WTC11 (cell line): ENCODE results near the gene RLN3. TPM values are rescaled to one million over a fixed set of nuclear protein-coding genes. Genes with fewer than 3 reads are reported as not detected.

ENCODE experiments used
- ATAC-seq: fragments of 200-7000 bp; cut with Tn5 transposase; 2 replicates; pipeline ENCODE4 v1.10.0; 2021; ENCODE audit warnings: mild to moderate bottlenecking, moderate library complexity
- CTCF ChIA-PET: fragments of 300-600 bp; sonication (Branson Sonifier 250); formaldehyde crosslinking; loops from one replicate; lab custom pipeline; 2021; ENCODE audit warnings: antibody characterized with exemption; lab: Charles Lee
- POLR2A ChIA-PET: fragments of 350-600 bp; sonication (Branson Sonifier 250); formaldehyde crosslinking; loops from one replicate; lab custom pipeline; 2021; ENCODE audit warnings: antibody characterized with exemption; lab: Charles Lee
- DNase-seq: peaks from one replicate; pipeline ENCODE4 v3.0.0; 2021; ENCODE audit warnings: low spot score
- H3K27ac Mint-ChIP-seq: 2 replicates; pipeline ENCODE4 v1.8.0; 2021; ENCODE audit warnings: mixed read lengths
- H3K27me3 Mint-ChIP-seq: 2 replicates; pipeline ENCODE4 v1.8.0; 2021; ENCODE audit warnings: low read depth, mild to moderate bottlenecking, moderate library complexity, mixed read lengths
- H3K36me3 Mint-ChIP-seq: 2 replicates; pipeline ENCODE4 v1.8.0; 2021; ENCODE audit warnings: mixed read lengths
- H3K4me1 Mint-ChIP-seq: 2 replicates; pipeline ENCODE4 v1.8.0; 2022; ENCODE audit warnings: mixed read lengths
- H3K4me3 Mint-ChIP-seq: 2 replicates; pipeline ENCODE4 v1.8.0; 2021; ENCODE audit warnings: mild to moderate bottlenecking, moderate library complexity, mixed read lengths
- H3K9me3 Mint-ChIP-seq: 2 replicates; pipeline ENCODE4 v1.8.0; 2021; ENCODE audit warnings: mixed read lengths
- ATF1 ChIP-seq: sonication (generic); formaldehyde crosslinking; IDR thresholded peaks from 2 replicates; pipeline ENCODE4 v1.8.1; 2023; ENCODE audit warnings: mild to moderate bottlenecking, moderate library complexity, missing genetic modification reagents
- KAT7 ChIP-seq: sonication (generic); formaldehyde crosslinking; IDR thresholded peaks from 2 replicates; pipeline ENCODE4 v1.8.1; 2023; ENCODE audit warnings: missing genetic modification reagents, mild to moderate bottlenecking, borderline replicate concordance
- NFE2L1 ChIP-seq: sonication (generic); formaldehyde crosslinking; IDR thresholded peaks from 2 replicates; pipeline ENCODE4 v1.8.1; 2023; ENCODE audit warnings: missing genetic modification reagents
- NR3C1 ChIP-seq: sonication (generic); formaldehyde crosslinking; conservative IDR thresholded peaks from 2 replicates; pipeline ENCODE4 v1.8.1; 2023; ENCODE audit warnings: low read depth, mild to moderate bottlenecking, missing genetic modification reagents
- SP1 ChIP-seq: sonication (generic); formaldehyde crosslinking; conservative IDR thresholded peaks from 2 replicates; pipeline ENCODE4 v1.8.1; 2022; ENCODE audit warnings: missing genetic modification reagents
- TEAD4 ChIP-seq: sonication (generic); formaldehyde crosslinking; IDR thresholded peaks from 2 replicates; pipeline ENCODE4 v1.8.0; 2022; ENCODE audit warnings: mild to moderate bottlenecking, missing genetic modification reagents
- ZNF396 ChIP-seq: fragments of 250-450 bp; sonication (Bioruptor Pico); IDR thresholded peaks from 2 replicates; pipeline ENCODE4 v1.8.0; 2021; ENCODE audit warnings: mild to moderate bottlenecking, moderate library complexity, borderline replicate concordance
- ZNF416 ChIP-seq: fragments of 250-450 bp; sonication (Bioruptor Pico); IDR thresholded peaks from 2 replicates; pipeline ENCODE4 v1.9.0; 2021; ENCODE audit warnings: mild to moderate bottlenecking, inconsistent platforms
- total RNA-seq: library from RNA; stranded (reverse); gene quantifications from 3 replicates; pipeline ENCODE4 v1.2.3, GENCODE V29; 2021
- TF ChIP-seq, protein P1 (sequence below): sonication (generic); formaldehyde crosslinking; IDR thresholded peaks from 2 replicates; pipeline ENCODE4 v1.8.1; 2022; ENCODE audit warnings: missing genetic modification reagents, borderline replicate concordance
- TF ChIP-seq, protein P2 (sequence below): sonication (generic); formaldehyde crosslinking; IDR thresholded peaks from 2 replicates; pipeline ENCODE4 v1.8.0; 2022; ENCODE audit warnings: mild to moderate bottlenecking, missing genetic modification reagents
- TF ChIP-seq, protein P3 (sequence below): fragments of 250-450 bp; sonication (Bioruptor Pico); IDR thresholded peaks from 2 replicates; pipeline ENCODE4 v1.9.0; 2021; ENCODE audit warnings: moderate library complexity, mild to moderate bottlenecking, inconsistent platforms, borderline replicate concordance
- TF ChIP-seq, protein P4 (sequence below): sonication (generic); formaldehyde crosslinking; IDR thresholded peaks from 2 replicates; pipeline ENCODE4 v1.8.1; 2023; ENCODE audit warnings: mild to moderate bottlenecking, missing genetic modification reagents
- TF ChIP-seq, protein P5 (sequence below): sonication (generic); formaldehyde crosslinking; conservative IDR thresholded peaks from 2 replicates; pipeline ENCODE4 v1.8.1; 2023; ENCODE audit warnings: mild to moderate bottlenecking, low read depth, missing genetic modification reagents, moderate library complexity
- TF ChIP-seq, protein P6 (sequence below): sonication (generic); formaldehyde crosslinking; IDR thresholded peaks from 2 replicates; pipeline ENCODE4 v1.8.0; 2023; ENCODE audit warnings: missing genetic modification reagents, mild to moderate bottlenecking, borderline replicate concordance
- TF ChIP-seq, protein P7 (sequence below): sonication (generic); formaldehyde crosslinking; IDR thresholded peaks from 2 replicates; pipeline ENCODE4 v1.8.1; 2023; ENCODE audit warnings: mild to moderate bottlenecking, moderate library complexity, missing genetic modification reagents

The RLN3 gene
- total RNA-seq, 1 experiment from 2014 or later: not detected

DNA sequence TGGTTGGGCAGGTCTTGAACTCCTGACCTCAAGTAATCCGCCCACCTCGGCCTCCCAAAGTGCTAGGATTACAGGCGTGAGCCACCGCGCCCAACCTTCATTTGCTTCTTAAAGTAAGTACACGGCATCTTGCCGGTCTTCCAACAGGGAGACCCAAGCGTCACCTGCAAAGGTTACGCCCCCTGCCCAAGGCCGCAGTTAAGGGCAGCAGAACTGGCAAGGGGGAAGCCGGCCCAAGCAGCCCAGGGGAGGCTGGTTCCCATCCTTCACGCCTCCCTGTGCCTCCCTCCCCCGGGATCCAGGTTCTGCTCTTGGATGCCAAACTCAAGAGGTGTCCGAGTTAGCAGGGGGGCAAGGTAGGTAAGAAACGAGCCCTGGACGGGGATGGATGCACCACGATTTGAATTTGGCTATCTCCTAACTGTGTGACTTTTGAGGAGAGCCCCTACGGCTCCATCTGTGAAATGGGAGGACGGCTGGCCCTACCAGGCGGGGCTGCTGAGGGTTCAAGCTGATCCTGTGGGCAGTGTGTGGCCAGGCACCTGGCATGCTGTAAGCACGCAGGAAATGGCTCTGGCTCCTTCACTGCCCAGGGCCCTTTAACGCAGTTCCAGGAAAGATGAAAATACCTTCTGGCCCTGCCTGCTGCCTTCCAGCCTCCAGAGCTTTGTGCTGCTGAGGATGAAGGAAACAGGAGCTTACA is 30.9 kb upstream of the RLN3 start:
- Mint-ChIP-seq H3K4me3 (no peak overlapping the region), H3K27me3 (no peaks in the 10 kb centered on the region), H3K4me1 (no peaks in the 10 kb centered on the region), H3K36me3 (peaks cover 34% of the 10 kb centered on the region), H3K9me3 (peaks cover 11% of the 10 kb centered on the region), H3K27ac (no peak overlapping the region)
- TF ChIP-seq ZNF396: no peak
- ChIA-PET POLR2A (no interaction called here), CTCF (interaction anchor here (0.7 to 1.1 kb wide), 2 partner anchors 35 kb away, joined by 3 to 4 read pairs; partner anchors contain the start of gene IL27RA)
- ATAC-seq (no peak), DNase-seq (no peak)

DNA sequence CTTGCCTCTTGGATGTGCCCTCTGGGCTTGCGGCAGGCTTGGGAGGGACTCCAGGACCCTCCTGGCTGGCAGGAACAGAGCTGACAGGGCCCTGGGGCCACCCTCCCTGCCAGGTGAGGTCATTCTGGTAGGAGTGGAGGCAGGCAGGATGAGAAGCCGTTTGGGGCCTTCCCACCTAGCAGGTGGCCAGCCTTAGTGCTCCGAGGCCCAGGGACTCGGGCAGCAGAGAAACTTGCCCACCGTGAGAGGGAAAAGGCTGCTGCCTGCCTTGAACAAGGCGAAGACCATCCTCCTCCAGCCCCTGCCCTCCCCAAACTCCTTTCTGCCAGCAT is 30.4 kb upstream of the RLN3 start:
- TF ChIP-seq NR3C1 (CRISPR knock-in tag): no peak
- TF ChIP-seq, protein P1, sequence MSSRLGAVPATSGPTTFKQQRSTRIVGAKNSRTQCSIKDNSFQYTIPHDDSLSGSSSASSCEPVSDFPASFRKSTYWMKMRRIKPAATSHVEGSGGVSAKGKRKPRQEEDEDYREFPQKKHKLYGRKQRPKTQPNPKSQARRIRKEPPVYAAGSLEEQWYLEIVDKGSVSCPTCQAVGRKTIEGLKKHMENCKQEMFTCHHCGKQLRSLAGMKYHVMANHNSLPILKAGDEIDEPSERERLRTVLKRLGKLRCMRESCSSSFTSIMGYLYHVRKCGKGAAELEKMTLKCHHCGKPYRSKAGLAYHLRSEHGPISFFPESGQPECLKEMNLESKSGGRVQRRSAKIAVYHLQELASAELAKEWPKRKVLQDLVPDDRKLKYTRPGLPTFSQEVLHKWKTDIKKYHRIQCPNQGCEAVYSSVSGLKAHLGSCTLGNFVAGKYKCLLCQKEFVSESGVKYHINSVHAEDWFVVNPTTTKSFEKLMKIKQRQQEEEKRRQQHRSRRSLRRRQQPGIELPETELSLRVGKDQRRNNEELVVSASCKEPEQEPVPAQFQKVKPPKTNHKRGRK (CRISPR knock-in tag): no peak
- TF ChIP-seq, protein P2, sequence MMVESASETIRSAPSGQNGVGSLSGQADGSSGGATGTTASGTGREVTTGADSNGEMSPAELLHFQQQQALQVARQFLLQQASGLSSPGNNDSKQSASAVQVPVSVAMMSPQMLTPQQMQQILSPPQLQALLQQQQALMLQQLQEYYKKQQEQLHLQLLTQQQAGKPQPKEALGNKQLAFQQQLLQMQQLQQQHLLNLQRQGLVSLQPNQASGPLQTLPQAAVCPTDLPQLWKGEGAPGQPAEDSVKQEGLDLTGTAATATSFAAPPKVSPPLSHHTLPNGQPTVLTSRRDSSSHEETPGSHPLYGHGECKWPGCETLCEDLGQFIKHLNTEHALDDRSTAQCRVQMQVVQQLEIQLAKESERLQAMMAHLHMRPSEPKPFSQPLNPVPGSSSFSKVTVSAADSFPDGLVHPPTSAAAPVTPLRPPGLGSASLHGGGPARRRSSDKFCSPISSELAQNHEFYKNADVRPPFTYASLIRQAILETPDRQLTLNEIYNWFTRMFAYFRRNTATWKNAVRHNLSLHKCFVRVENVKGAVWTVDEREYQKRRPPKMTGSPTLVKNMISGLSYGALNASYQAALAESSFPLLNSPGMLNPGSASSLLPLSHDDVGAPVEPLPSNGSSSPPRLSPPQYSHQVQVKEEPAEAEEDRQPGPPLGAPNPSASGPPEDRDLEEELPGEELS (CRISPR knock-in tag): no peak
- TF ChIP-seq, protein P3, sequence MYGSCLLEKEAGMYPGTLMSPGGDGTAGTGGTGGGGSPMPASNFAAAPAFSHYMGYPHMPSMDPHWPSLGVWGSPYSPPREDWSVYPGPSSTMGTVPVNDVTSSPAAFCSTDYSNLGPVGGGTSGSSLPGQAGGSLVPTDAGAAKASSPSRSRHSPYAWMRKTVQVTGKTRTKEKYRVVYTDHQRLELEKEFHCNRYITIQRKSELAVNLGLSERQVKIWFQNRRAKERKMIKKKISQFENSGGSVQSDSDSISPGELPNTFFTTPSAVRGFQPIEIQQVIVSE (CRISPR knock-in tag): no peak
- TF ChIP-seq, protein P4, sequence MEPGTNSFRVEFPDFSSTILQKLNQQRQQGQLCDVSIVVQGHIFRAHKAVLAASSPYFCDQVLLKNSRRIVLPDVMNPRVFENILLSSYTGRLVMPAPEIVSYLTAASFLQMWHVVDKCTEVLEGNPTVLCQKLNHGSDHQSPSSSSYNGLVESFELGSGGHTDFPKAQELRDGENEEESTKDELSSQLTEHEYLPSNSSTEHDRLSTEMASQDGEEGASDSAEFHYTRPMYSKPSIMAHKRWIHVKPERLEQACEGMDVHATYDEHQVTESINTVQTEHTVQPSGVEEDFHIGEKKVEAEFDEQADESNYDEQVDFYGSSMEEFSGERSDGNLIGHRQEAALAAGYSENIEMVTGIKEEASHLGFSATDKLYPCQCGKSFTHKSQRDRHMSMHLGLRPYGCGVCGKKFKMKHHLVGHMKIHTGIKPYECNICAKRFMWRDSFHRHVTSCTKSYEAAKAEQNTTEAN: no peak
- TF ChIP-seq, protein P5, sequence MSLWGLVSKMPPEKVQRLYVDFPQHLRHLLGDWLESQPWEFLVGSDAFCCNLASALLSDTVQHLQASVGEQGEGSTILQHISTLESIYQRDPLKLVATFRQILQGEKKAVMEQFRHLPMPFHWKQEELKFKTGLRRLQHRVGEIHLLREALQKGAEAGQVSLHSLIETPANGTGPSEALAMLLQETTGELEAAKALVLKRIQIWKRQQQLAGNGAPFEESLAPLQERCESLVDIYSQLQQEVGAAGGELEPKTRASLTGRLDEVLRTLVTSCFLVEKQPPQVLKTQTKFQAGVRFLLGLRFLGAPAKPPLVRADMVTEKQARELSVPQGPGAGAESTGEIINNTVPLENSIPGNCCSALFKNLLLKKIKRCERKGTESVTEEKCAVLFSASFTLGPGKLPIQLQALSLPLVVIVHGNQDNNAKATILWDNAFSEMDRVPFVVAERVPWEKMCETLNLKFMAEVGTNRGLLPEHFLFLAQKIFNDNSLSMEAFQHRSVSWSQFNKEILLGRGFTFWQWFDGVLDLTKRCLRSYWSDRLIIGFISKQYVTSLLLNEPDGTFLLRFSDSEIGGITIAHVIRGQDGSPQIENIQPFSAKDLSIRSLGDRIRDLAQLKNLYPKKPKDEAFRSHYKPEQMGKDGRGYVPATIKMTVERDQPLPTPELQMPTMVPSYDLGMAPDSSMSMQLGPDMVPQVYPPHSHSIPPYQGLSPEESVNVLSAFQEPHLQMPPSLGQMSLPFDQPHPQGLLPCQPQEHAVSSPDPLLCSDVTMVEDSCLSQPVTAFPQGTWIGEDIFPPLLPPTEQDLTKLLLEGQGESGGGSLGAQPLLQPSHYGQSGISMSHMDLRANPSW: no peak
- no peak for TF ChIP-seq TEAD4
- no peak for TF ChIP-seq KAT7 (CRISPR knock-in tag)
- no peak for TF ChIP-seq ATF1 (CRISPR knock-in tag)
- ChIA-PET CTCF (interaction anchor here (1.1 kb wide), 1 partner anchor 34 kb away, joined by 4 read pairs; the partner anchor contains the start of gene IL27RA), POLR2A (no interaction called here)
- Mint-ChIP-seq H3K9me3 (peaks cover 11% of the 10 kb centered on the region), H3K27me3 (no peaks in the 10 kb centered on the region), H3K4me1 (no peaks in the 10 kb centered on the region), H3K36me3 (peaks cover 31% of the 10 kb centered on the region), H3K27ac (no peak overlapping the region), H3K4me3 (no peak overlapping the region)
- ATAC-seq (no peak), DNase-seq (no peak)

DNA sequence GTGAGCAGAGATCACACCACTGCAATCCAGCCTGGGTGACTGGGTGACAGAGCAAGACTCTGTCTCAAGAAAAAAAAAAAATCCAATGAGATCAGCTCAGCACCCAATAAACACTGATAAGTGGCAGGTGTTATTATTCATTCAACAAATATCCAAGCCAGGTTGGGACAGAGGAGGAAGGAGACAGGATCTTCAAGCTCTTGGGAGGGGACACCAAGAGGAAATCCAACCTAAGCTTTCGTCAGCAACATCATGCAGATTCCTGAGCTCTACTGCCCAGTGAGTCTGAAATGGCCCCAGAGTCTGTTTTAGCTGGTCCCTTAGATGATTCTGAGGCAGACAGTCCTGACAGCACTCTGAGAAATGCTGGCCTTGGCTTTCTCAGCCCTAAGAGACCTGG is 29.5 kb upstream of the RLN3 start:
- H3K27ac Mint-ChIP-seq: no peak overlapping the region
- H3K4me1 Mint-ChIP-seq: peaks cover 7% of the 10 kb centered on the region
- DNase-seq: no peak
- H3K4me3 Mint-ChIP-seq: no peak overlapping the region
- CTCF ChIA-PET: no interaction called here
- peaks cover 11% of the 10 kb centered on the region for H3K9me3 Mint-ChIP-seq
- POLR2A ChIA-PET: no interaction called here
- H3K36me3 Mint-ChIP-seq: peaks cover 31% of the 10 kb centered on the region
- no peak for ATAC-seq
- H3K27me3 Mint-ChIP-seq: no peaks in the 10 kb centered on the region
- TF ChIP-seq, protein P6, sequence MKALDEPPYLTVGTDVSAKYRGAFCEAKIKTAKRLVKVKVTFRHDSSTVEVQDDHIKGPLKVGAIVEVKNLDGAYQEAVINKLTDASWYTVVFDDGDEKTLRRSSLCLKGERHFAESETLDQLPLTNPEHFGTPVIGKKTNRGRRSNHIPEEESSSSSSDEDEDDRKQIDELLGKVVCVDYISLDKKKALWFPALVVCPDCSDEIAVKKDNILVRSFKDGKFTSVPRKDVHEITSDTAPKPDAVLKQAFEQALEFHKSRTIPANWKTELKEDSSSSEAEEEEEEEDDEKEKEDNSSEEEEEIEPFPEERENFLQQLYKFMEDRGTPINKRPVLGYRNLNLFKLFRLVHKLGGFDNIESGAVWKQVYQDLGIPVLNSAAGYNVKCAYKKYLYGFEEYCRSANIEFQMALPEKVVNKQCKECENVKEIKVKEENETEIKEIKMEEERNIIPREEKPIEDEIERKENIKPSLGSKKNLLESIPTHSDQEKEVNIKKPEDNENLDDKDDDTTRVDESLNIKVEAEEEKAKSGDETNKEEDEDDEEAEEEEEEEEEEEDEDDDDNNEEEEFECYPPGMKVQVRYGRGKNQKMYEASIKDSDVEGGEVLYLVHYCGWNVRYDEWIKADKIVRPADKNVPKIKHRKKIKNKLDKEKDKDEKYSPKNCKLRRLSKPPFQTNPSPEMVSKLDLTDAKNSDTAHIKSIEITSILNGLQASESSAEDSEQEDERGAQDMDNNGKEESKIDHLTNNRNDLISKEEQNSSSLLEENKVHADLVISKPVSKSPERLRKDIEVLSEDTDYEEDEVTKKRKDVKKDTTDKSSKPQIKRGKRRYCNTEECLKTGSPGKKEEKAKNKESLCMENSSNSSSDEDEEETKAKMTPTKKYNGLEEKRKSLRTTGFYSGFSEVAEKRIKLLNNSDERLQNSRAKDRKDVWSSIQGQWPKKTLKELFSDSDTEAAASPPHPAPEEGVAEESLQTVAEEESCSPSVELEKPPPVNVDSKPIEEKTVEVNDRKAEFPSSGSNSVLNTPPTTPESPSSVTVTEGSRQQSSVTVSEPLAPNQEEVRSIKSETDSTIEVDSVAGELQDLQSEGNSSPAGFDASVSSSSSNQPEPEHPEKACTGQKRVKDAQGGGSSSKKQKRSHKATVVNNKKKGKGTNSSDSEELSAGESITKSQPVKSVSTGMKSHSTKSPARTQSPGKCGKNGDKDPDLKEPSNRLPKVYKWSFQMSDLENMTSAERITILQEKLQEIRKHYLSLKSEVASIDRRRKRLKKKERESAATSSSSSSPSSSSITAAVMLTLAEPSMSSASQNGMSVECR: no peak
- no peak for TF ChIP-seq SP1 (CRISPR knock-in tag)
- TF ChIP-seq ZNF416: no peak
- TF ChIP-seq ATF1 (CRISPR knock-in tag): no peak
- TF ChIP-seq NFE2L1 (CRISPR knock-in tag): no peak
- TF ChIP-seq, protein P7, sequence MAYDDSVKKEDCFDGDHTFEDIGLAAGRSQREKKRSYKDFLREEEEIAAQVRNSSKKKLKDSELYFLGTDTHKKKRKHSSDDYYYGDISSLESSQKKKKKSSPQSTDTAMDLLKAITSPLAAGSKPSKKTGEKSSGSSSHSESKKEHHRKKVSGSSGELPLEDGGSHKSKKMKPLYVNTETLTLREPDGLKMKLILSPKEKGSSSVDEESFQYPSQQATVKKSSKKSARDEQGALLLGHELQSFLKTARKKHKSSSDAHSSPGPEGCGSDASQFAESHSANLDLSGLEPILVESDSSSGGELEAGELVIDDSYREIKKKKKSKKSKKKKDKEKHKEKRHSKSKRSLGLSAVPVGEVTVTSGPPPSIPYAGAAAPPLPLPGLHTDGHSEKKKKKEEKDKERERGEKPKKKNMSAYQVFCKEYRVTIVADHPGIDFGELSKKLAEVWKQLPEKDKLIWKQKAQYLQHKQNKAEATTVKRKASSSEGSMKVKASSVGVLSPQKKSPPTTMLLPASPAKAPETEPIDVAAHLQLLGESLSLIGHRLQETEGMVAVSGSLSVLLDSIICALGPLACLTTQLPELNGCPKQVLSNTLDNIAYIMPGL (CRISPR knock-in tag): no peak
